EH (cell line): Measurements from ENCODE around the gene GALNS.

Experiments
- DNase-seq: peaks from one replicate; pipeline ENCODE4 v3.0.0-alpha.2; 2015; ENCODE audit warnings: low read depth

Gene GALNS

GRCh38 chr16:88817785-88818574 is 38.8 kb downstream of the GALNS start:
- DNase-seq: peak; percentile 43

GRCh38 chr16:88816736-88817535 is 39.8 kb downstream of the GALNS start:
- DNase-seq: no peak

- DNase-seq: peak; percentile 21
Measured at GRCh38 chr16:88815901-88816589, 40.7 kb downstream of the GALNS start.

- no peak for DNase-seq
Measured at GRCh38 chr16:88815227-88815626, 41.5 kb downstream of the GALNS start.

GRCh38 chr16:88814144-88814502 is 42.6 kb downstream of the GALNS start:
- DNase-seq: no peak

GRCh38 chr16:88813269-88814143 is 43.2 kb downstream of the GALNS start:
- DNase-seq: no peak

GRCh38 chr16:88812513-88813268 is 44.1 kb downstream of the GALNS start:
- DNase-seq: peak; percentile 62

GRCh38 chr16:88811769-88812512 is 44.8 kb downstream of the GALNS start, which contains the start of gene APRT:
Gene APRT (minus strand): TSS chr16:88811928. CDS start chr16:88811899, 29 bp downstream.
- DNase-seq: peak; percentile 93

- peak; percentile 83 for DNase-seq
Measured at GRCh38 chr16:88810912-88811768, 45.6 kb downstream of the GALNS start.

GRCh38 chr16:88810166-88810911 is 46.4 kb downstream of the GALNS start:
- DNase-seq: no peak

GRCh38 chr16:88809676-88810165 is 47.0 kb downstream of the GALNS start:
- no peak for DNase-seq

GRCh38 chr16:88809068-88809675 is 47.6 kb downstream of the GALNS start:
- DNase-seq: no peak

GRCh38 chr16:88807626-88808453 is 48.9 kb downstream of the GALNS start:
- DNase-seq: no peak

GRCh38 chr16:88807142-88807625 is 49.6 kb downstream of the GALNS start:
- DNase-seq: no peak

GRCh38 chr16:88806491-88807111 is 50.1 kb downstream of the GALNS start:
- no peak for DNase-seq

- DNase-seq: no peak
Measured at GRCh38 chr16:88805887-88806393, 50.8 kb downstream of the GALNS start.
